ENCODE measurements around the gene ANKRD52.
"Not testable (repeated sequence)": the region's sequence is repeated elsewhere in the genome, so short reads cannot be mapped to it uniquely, and the experiment has no call there.

Gene ANKRD52

GRCh38 chr12:56272468-56272867 lies 14.3 kb upstream of the ANKRD52 start:
- DNase-seq (ENCODE audit: low read depth in 2 of 2), result not testable (repeated sequence)

- DNase-seq (ENCODE audit: low read depth in 2 of 2), result no peak
These were observed 12.8 kb upstream of the ANKRD52 start for GRCh38 chr12:56271031-56271430.

GRCh38 chr12:56267443-56268071 lies 9.4 kb upstream of the ANKRD52 start:
- DNase-seq (ENCODE audit: low read depth in 2 of 2), result no peak

GRCh38 chr12:56266693-56267442 lies 8.7 kb upstream of the ANKRD52 start, which contains the start of gene COQ10A:
Gene COQ10A, plus strand, starts transcription at chr12:56266942. Its CDS starts 177 bp downstream, at chr12:56267119.
- peak; percentile 75 to 81 for DNase-seq (ENCODE audit: low read depth in 2 of 2)

- not testable (repeated sequence) for DNase-seq (ENCODE audit: low read depth in 2 of 2)
These were observed 8.0 kb upstream of the ANKRD52 start for GRCh38 chr12:56266068-56266692.

GRCh38 chr12:56262955-56263354 lies 4.8 kb upstream of the ANKRD52 start:
- not testable (repeated sequence) for DNase-seq (ENCODE audit: low read depth in 2 of 2)

- no peak for DNase-seq (ENCODE audit: low read depth in 2 of 2)
These were observed 3.5 kb upstream of the ANKRD52 start for GRCh38 chr12:56261503-56262232.

GRCh38 chr12:56260921-56261320 lies 2.7 kb upstream of the ANKRD52 start:
- no peak for DNase-seq (ENCODE audit: low read depth in 2 of 2)

GRCh38 chr12:56260380-56260779 lies 2.2 kb upstream of the ANKRD52 start:
- no peak for DNase-seq (ENCODE audit: low read depth in 2 of 2)

- no peak for DNase-seq (ENCODE audit: low read depth in 2 of 2)
These were observed 618 bp upstream of the ANKRD52 start for GRCh38 chr12:56258820-56259183.

GRCh38 chr12:56257491-56258067 lies 605 bp downstream of the ANKRD52 start:
- DNase-seq (ENCODE audit: low read depth in 2 of 2), result no peak

GRCh38 chr12:56257071-56257470 lies 1.1 kb downstream of the ANKRD52 start:
- DNase-seq (ENCODE audit: low read depth in 2 of 2), result no peak

GRCh38 chr12:56256326-56256960 lies 1.7 kb downstream of the ANKRD52 start:
- DNase-seq (ENCODE audit: low read depth in 2 of 2), result no peak

GRCh38 chr12:56255671-56256070 lies 2.5 kb downstream of the ANKRD52 start:
- no peak for DNase-seq (ENCODE audit: low read depth in 2 of 2)

- no peak for DNase-seq (ENCODE audit: low read depth in 2 of 2)
These were observed 5.1 kb downstream of the ANKRD52 start for GRCh38 chr12:56253091-56253490.

GRCh38 chr12:56252649-56253048 lies 5.5 kb downstream of the ANKRD52 start:
- no peak for DNase-seq (ENCODE audit: low read depth in 2 of 2)

GRCh38 chr12:56248711-56249110 lies 9.5 kb downstream of the ANKRD52 start:
- DNase-seq (ENCODE audit: low read depth in 2 of 2), result no peak

GRCh38 chr12:56247923-56248322 lies 10.3 kb downstream of the ANKRD52 start:
- no peak for DNase-seq (ENCODE audit: low read depth in 2 of 2)

GRCh38 chr12:56244494-56244893 lies 13.7 kb downstream of the ANKRD52 start:
- no peak for DNase-seq (ENCODE audit: low read depth in 2 of 2)

GRCh38 chr12:56243731-56244181 lies 14.4 kb downstream of the ANKRD52 start:
- no peak for DNase-seq (ENCODE audit: low read depth in 2 of 2)

- no peak for DNase-seq (ENCODE audit: low read depth in 2 of 2)
These were observed 15.2 kb downstream of the ANKRD52 start for GRCh38 chr12:56242986-56243385.
